Measurements from ENCODE around the gene TCF4.

DNA sequence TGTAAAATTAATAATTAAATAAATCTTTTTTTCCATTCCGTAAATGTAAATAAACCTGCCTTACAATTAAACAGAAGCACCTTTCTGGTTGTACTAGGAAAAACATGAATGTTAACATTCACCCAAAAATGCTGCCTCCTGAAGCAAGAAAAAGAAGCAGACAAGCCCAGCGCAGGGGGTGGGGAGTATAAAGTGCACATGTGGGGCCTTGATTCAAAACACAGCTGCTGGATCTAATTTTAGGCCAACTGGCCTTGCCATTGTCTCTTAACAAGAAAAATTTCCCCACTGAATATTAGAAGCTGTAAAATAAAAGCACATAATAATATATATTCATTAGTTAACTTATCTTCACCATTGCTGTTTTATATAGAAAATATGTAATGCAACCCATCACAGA is 28.3 kb downstream of the TCF4 start:
- TF ChIP-seq, protein P1, sequence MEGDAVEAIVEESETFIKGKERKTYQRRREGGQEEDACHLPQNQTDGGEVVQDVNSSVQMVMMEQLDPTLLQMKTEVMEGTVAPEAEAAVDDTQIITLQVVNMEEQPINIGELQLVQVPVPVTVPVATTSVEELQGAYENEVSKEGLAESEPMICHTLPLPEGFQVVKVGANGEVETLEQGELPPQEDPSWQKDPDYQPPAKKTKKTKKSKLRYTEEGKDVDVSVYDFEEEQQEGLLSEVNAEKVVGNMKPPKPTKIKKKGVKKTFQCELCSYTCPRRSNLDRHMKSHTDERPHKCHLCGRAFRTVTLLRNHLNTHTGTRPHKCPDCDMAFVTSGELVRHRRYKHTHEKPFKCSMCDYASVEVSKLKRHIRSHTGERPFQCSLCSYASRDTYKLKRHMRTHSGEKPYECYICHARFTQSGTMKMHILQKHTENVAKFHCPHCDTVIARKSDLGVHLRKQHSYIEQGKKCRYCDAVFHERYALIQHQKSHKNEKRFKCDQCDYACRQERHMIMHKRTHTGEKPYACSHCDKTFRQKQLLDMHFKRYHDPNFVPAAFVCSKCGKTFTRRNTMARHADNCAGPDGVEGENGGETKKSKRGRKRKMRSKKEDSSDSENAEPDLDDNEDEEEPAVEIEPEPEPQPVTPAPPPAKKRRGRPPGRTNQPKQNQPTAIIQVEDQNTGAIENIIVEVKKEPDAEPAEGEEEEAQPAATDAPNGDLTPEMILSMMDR (IDR thresholded peaks at IDR 0.05), result no peak
- no peak for TF ChIP-seq POLR2AphosphoS5 (IDR thresholded peaks at IDR 0.05; ENCODE audit: low read depth, low read length)

Data from Panc1 (cell line).